ENCODE results near the gene NEU4. TPM values are rescaled to one million over a fixed set of nuclear protein-coding genes. Genes with fewer than 3 reads are reported as not detected.

NEU4 gene
- total RNA-seq, 1 experiment from 2014 or later = 0.70 TPM

- no peak for DNase-seq
- no peaks in the 10 kb centered on the region; a peak in 1 of 7 replicates for H3K36me3 Mint-ChIP-seq (ENCODE audit: insufficient read depth in 1 of 3, low read depth in 3 of 3)
- H3K14ac ChIP-seq (ENCODE audit: insufficient read depth, low read length) = no peak overlapping the region
- no peaks in the 10 kb centered on the region for H3K23me2 ChIP-seq (ENCODE audit: insufficient read length, low read depth, low read length, poor library complexity, severe bottlenecking)
- H3K27ac Mint-ChIP-seq = no peak overlapping the region
- no peak overlapping the region for H3T11ph ChIP-seq (ENCODE audit: low read length)
- no peak overlapping the region for H4K91ac ChIP-seq (ENCODE audit: insufficient read length, low read depth, low read length)
- H2BK20ac ChIP-seq (ENCODE audit: low read depth, low read length, poor library complexity, severe bottlenecking) = no peak overlapping the region
- no peaks in the 10 kb centered on the region for H4K20me1 ChIP-seq (ENCODE audit: control insufficient read depth, insufficient read depth, insufficient read length)
- H3K4me3 Mint-ChIP-seq = no peak overlapping the region
- H3K18ac ChIP-seq (ENCODE audit: insufficient read length, low read depth, low read length) = no peak overlapping the region
- no peaks in the 10 kb centered on the region for H3K27me3 ChIP-seq (ENCODE audit: insufficient read depth, low read length)
- no peaks in the 10 kb centered on the region for H3K9me3 Mint-ChIP-seq
- H3K27me3 Mint-ChIP-seq (ENCODE audit: low read depth) = peaks cover 6% of the 10 kb centered on the region
- peaks cover 4 to 14% of the 10 kb centered on the region in 2 experiments for H3K4me1 Mint-ChIP-seq
- WGBS (ENCODE audit: extremely low coverage, insufficient read length, low lambda C conversion rate) = no CpG with 5 or more reads among the region's 20 CpGs
- H3K23ac ChIP-seq (ENCODE audit: insufficient read length, low read depth, low read length) = no peak overlapping the region
- TF ChIP-seq CTCF (conservative IDR thresholded peaks at IDR 0.05) = no peak
- H2BK5ac ChIP-seq (ENCODE audit: insufficient read length, low read length) = no peak overlapping the region
- no peak overlapping the region for H2AFZ ChIP-seq (ENCODE audit: low read length)
- no peak overlapping the region for H3K56ac ChIP-seq (ENCODE audit: insufficient read length, low read depth, low read length)
- no peak overlapping the region for H3K4me2 ChIP-seq (ENCODE audit: insufficient read depth, insufficient read length, low read length)
- no peaks in the 10 kb centered on the region for H3K79me2 ChIP-seq (ENCODE audit: insufficient read depth, low read length)
- H4K5ac ChIP-seq (ENCODE audit: insufficient read length, low read depth, low read length) = no peak overlapping the region
- no peaks in the 10 kb centered on the region; the same call in 1 of the 2 replicates for H3K4me1 ChIP-seq (ENCODE audit: insufficient read depth, low read length)
- no peaks in the 10 kb centered on the region for H3K79me1 ChIP-seq (ENCODE audit: insufficient read depth, low read depth, low read length, poor library complexity, severe bottlenecking)
- no peak overlapping the region for H3K9ac ChIP-seq (ENCODE audit: extremely low read depth, insufficient read length, low read length)
- no peak overlapping the region for H2AK5ac ChIP-seq (ENCODE audit: insufficient read length, low read length)
- no peak overlapping the region for H2BK120ac ChIP-seq (ENCODE audit: low read depth, low read length, poor library complexity, severe bottlenecking)
- no peak overlapping the region for H2BK12ac ChIP-seq (ENCODE audit: insufficient read length, low read depth, low read length)
- no peaks in the 10 kb centered on the region for H3K9me3 ChIP-seq (ENCODE audit: control insufficient read depth, low read depth, low read length)
- no peak overlapping the region for H3K27ac ChIP-seq (ENCODE audit: insufficient read length, low read depth, low read length)
- no peak overlapping the region for H4K8ac ChIP-seq (replicated peaks; ENCODE audit: insufficient read length, low read depth, low read length)
- no peak overlapping the region for H2BK15ac ChIP-seq (ENCODE audit: low read depth, low read length)
- H3K4ac ChIP-seq (ENCODE audit: low read depth, low read length) = no peak overlapping the region
Observed at GRCh38 chr2:241813644-241814392, 4.8 kb downstream of the NEU4 start.
